Measurements from ENCODE around the gene AMDHD2.

The AMDHD2 gene

GRCh38 chr16:2517954-2518605 is 2.1 kb upstream of the AMDHD2 start:
- no peak for DNase-seq (ENCODE audit: low read depth, low spot score)

- no peak for DNase-seq (ENCODE audit: low read depth, low spot score)
Observed at GRCh38 chr16:2518823-2519710, 1.1 kb upstream of the AMDHD2 start.

- no peak for DNase-seq (ENCODE audit: low read depth, low spot score)
Observed at GRCh38 chr16:2519711-2520080, 475 bp upstream of the AMDHD2 start.

- DNase-seq (ENCODE audit: low read depth, low spot score) = no peak
Observed at GRCh38 chr16:2520784-2521531, 787 bp downstream of the AMDHD2 start.

- no peak for DNase-seq (ENCODE audit: low read depth, low spot score)
Observed at GRCh38 chr16:2523801-2524231, 3.6 kb downstream of the AMDHD2 start.

GRCh38 chr16:2524339-2524938 is 4.3 kb downstream of the AMDHD2 start:
- DNase-seq (ENCODE audit: low read depth, low spot score) = no peak

- DNase-seq (ENCODE audit: low read depth, low spot score) = no peak
Observed at GRCh38 chr16:2526135-2526534, 6.0 kb downstream of the AMDHD2 start.

- no peak for DNase-seq (ENCODE audit: low read depth, low spot score)
Observed at GRCh38 chr16:2527071-2527783, 7.1 kb downstream of the AMDHD2 start.

GRCh38 chr16:2527784-2528100 is 7.6 kb downstream of the AMDHD2 start:
- DNase-seq (ENCODE audit: low read depth, low spot score) = no peak

GRCh38 chr16:2528161-2529060 is 8.2 kb downstream of the AMDHD2 start:
- no peak for DNase-seq (ENCODE audit: low read depth, low spot score)

- DNase-seq (ENCODE audit: low read depth, low spot score) = no peak
Observed at GRCh38 chr16:2529061-2529931, 9.1 kb downstream of the AMDHD2 start.

GRCh38 chr16:2529961-2530628 is 9.9 kb downstream of the AMDHD2 start:
- DNase-seq (ENCODE audit: low read depth, low spot score) = no peak

GRCh38 chr16:2530629-2531318 is 10.6 kb downstream of the AMDHD2 start:
- DNase-seq (ENCODE audit: low read depth, low spot score) = no peak

GRCh38 chr16:2531371-2531695 is 11.2 kb downstream of the AMDHD2 start, which contains the start of gene CEMP1:
Gene CEMP1 (minus strand): TSS chr16:2531408. CDS start chr16:2531073, 335 bp downstream.
- DNase-seq (ENCODE audit: low read depth, low spot score) = no peak

- DNase-seq (ENCODE audit: low read depth, low spot score) = peak; percentile 97
Observed at GRCh38 chr16:2531696-2532493, 11.7 kb downstream of the AMDHD2 start.

GRCh38 chr16:2532494-2533141 is 12.4 kb downstream of the AMDHD2 start:
- DNase-seq (ENCODE audit: low read depth, low spot score) = no peak

Measured in activated naive CD8-positive, alpha-beta T cell treated with anti-CD3 and anti-CD28 coated beads, Interleukin-2, amount 50 U/mL, for 16 hours (primary cell).